Epithelial cell of proximal tubule (primary cell): Measurements from ENCODE around the gene AMDHD2. TPM values are rescaled to one million over a fixed set of nuclear protein-coding genes. Genes with fewer than 3 reads are reported as not detected.
"Not testable (repeated sequence)": the region's sequence is repeated elsewhere in the genome, so short reads cannot be mapped to it uniquely, and the experiment has no call there.

Experiments
- DNase-seq: peaks from one replicate; pipeline ENCODE4 v3.0.0-alpha.2; 2011; ENCODE audit warnings: low read depth
- H3K4me3 ChIP-seq: 2 replicates; pipeline ENCODE4 v1.5.1; 2011; ENCODE audit warnings: low read depth, mild to moderate bottlenecking, low read length
- total RNA-seq: library from RNA; depleted of rRNA; stranded (reverse); fragments of >200 nt; gene quantifications from 2 replicates; pipeline ENCODE4 v1.2.3, GENCODE V29; 2015
- TF ChIP-seq, protein P1 (sequence below): conservative IDR thresholded peaks from 2 replicates; pipeline ENCODE4 v1.5.1; 2012; ENCODE audit warnings: low read depth, mild to moderate bottlenecking, low read length

AMDHD2 gene
- total RNA-seq, 1 donor from 2014 or later = 32.7 TPM

DNA sequence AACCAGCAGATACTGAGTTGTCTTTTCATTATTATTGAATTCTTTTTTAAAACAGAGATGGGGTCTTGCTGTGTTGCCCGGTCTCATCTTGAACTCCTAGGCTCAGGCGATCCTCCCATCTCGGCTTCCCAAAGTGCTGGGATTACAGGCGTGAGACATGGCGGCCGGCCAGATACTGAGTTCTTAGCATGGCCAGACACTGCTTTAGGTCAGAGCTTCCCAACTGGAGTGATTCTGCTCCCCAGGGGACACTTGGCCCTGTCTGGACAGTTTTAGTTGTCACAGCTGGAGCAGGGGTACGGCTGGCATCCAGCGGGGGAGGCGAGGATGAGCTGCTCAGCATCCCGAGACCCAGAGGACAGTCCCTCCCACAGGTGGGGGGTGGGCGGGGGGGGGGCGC is 58.7 kb downstream of the AMDHD2 start:
- not testable (repeated sequence) for H3K4me3 ChIP-seq, DNase-seq

DNA sequence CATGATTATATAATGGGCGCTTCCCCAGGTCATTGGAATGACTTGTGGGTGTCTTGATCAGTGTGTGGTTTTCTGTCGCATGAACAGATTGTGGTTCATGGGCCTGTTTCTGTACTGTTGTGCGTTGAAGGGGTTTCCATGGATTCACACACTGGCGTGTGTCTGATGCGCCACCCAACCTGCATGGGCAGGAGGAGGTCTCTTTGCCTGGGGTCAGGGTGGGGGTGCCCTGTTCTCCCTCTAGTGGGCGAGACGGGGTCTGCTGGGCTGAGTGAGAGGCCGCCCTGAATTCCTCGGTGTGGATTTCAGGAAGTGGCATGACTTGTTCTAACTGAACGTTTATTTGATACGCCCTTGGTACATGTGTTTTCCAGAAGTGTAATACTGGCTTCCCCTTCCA is 60.0 kb downstream of the AMDHD2 start:
- DNase-seq, H3K4me3 ChIP-seq: not testable (repeated sequence)
- TF ChIP-seq, protein P1, sequence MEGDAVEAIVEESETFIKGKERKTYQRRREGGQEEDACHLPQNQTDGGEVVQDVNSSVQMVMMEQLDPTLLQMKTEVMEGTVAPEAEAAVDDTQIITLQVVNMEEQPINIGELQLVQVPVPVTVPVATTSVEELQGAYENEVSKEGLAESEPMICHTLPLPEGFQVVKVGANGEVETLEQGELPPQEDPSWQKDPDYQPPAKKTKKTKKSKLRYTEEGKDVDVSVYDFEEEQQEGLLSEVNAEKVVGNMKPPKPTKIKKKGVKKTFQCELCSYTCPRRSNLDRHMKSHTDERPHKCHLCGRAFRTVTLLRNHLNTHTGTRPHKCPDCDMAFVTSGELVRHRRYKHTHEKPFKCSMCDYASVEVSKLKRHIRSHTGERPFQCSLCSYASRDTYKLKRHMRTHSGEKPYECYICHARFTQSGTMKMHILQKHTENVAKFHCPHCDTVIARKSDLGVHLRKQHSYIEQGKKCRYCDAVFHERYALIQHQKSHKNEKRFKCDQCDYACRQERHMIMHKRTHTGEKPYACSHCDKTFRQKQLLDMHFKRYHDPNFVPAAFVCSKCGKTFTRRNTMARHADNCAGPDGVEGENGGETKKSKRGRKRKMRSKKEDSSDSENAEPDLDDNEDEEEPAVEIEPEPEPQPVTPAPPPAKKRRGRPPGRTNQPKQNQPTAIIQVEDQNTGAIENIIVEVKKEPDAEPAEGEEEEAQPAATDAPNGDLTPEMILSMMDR = peak; percentile 14

DNA sequence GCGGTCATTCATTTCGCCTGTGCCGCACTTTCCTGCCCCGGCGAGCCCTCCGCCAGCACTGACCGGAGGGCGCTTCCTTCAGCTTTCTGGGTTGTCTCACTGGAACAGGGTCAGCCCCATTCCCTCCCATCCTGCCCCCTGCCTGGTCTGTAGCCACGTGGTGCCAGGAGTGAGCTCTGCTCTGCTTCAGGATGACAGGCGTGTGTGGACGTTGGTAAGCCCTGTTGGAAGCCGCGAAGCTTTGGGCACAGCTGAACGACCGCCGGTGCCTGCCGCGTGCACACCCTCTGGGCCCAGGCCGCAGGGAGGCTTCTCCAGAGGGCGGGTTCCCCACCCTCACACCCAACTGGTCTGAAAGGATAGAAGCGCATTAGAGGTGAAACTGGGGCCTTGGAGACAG is 60.6 kb downstream of the AMDHD2 start:
- not testable (repeated sequence) for DNase-seq, H3K4me3 ChIP-seq

Other genes starting within 250 kb of the AMDHD2 start
- gene ABCA3, start 179.6 kb upstream of the AMDHD2 start, total RNA-seq = 8.4 and 17.1 TPM in 2 replicates
- gene CCNF, start 90.9 kb upstream of the AMDHD2 start, total RNA-seq = 47.5 and 53.4 TPM in 2 replicates
- 26.0 and 40.4 TPM in 2 replicates for gene TEDC2, start 60.3 kb upstream of the AMDHD2 start, total RNA-seq
- 0.23 TPM in 1 of 2 replicates, not detected in the other for gene NTN3, start 49.1 kb upstream of the AMDHD2 start, total RNA-seq
- 7.8 and 9.1 TPM in 2 replicates for gene TBC1D24, start 45.2 kb upstream of the AMDHD2 start, total RNA-seq
- 32.4 and 46.6 TPM in 2 replicates for gene ATP6V0C, start 6.4 kb upstream of the AMDHD2 start, total RNA-seq
- gene CEMP1, start 11.0 kb downstream of the AMDHD2 start, total RNA-seq = not detected in 2 replicates
- gene PDPK1, start 17.6 kb downstream of the AMDHD2 start, total RNA-seq = 16.4 and 16.5 TPM in 2 replicates
- 45.1 and 51.4 TPM in 2 replicates for gene KCTD5, start 162.2 kb downstream of the AMDHD2 start, total RNA-seq
- 0.29 and 0.92 TPM in 2 replicates for gene PRSS27, start 199.9 kb downstream of the AMDHD2 start, total RNA-seq
- gene SRRM2, start 232.3 kb downstream of the AMDHD2 start, total RNA-seq = 82.6 and 91.6 TPM in 2 replicates